HG02623 (cell line): Measurements from ENCODE around the gene COMTD1.
"Not testable (repeated sequence)": the region's sequence is repeated elsewhere in the genome, so short reads cannot be mapped to it uniquely, and the experiment has no call there.

Source experiments
- ATAC-seq: cut with Tn5 transposase; IDR thresholded peaks from one replicate; pipeline ENCODE4 v1.9.1; 2021; ENCODE audit warnings: moderate library complexity; ENCODE audit not compliant: unreplicated experiment

COMTD1 gene

GRCh38 chr10:75197066-75197465, 38.7 kb downstream of the COMTD1 start:
- ATAC-seq, result no peak

DNA sequence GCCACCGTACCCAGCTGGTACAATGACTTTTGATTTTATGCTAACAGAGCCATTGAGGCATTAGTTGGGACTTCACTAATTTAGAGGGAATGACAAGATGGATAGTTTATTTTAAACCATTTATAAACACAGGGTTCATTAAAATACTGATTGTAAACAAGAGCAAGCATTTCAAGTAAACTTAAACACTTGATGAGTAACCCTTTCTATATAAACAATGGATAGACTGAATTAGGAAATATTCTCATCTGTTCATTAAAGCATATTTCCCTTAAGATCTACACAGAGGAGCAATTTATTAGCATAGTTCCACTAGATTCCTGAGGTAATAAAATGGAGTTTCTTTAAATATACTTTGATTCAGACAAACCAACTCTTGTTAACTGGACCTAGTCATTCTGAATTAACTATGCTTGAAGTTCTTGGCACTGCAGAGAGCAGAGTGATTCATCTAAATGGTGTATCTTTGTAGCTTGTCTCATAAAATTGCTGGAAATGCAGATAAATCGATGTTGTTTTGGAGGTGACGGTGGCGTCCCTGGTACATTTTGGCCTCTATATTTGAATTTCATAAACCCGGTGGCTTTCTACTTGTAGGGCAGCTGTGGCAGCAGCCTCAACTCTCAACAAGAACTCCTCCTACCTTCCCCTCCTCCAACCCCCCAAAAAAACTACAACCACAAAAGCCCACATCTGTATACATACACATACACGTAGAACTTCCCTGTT, 40.6 kb downstream of the COMTD1 start:
- ATAC-seq, result no peak

GRCh38 chr10:75194625-75195024, 41.1 kb downstream of the COMTD1 start:
- not testable (repeated sequence) for ATAC-seq

- no peak for ATAC-seq
Observed at GRCh38 chr10:75191821-75192568, 43.8 kb downstream of the COMTD1 start.

DNA sequence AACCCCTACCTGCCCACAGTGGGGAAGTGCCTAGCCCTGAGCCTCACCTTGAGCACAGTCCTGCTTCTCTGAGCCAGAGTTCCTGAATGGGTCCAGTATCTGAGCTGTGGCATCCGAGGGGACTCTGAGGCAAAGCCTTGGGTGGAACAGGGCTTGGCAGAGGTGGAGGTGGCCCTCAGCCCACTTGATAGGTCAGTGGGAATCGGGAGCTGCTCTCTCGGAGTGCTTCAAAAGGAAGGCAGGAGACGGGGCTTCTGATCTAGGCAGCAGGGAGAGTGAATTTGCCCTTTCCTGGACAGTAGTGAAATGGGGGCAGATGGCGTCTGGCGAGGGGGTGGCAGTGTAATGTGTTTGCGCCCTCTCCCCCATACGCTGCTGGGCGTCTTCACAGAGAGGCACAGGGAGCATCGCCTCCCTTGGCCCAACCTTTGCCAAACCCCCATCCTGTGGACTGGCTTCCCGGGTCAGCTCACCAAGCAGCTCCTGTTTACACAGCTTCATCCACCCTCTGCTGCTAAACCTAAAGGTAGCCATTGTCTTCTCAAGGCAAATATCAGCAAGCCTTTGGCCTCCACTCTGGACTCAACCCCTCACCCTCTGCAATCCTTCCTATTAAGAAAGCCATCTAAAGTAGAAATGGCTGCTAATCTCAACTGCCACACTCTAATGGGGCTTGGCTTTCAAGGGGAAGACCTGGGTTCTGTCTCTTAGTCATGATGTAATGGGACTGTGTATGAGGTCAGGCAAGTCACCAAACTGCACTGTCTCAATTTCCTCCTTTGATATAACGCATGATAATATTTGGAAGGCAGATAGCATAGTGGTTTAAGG, 46.3 kb downstream of the COMTD1 start:
- no peak for ATAC-seq

DNA sequence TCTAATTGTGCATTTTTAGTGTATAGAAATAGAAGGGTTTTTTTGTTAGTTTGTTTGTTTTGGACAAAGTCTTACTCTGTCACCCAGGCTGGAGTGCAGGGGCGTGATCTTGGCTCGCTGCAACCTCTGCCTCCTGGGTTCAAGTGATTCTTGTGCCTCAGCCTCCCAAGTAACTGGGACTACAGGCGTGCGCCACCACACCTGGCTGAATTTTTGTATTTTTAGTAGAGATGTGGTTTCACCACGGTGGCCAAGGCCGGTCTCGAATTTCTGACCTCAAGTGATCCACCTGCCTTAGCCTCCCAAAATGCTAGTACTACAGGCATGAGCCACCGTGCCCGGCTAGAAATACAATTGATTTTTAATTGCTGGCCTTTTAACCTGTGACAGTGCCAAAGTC, 47.2 kb downstream of the COMTD1 start:
- not testable (repeated sequence) for ATAC-seq

- ATAC-seq, result no peak
Observed at GRCh38 chr10:75187961-75188426, 47.8 kb downstream of the COMTD1 start.

- no peak for ATAC-seq
Observed at GRCh38 chr10:75186310-75186709, 49.4 kb downstream of the COMTD1 start.
